NCI-H510A (cell line): Measurements from ENCODE around the gene PRMT2.

Source experiments
- DNase-seq: peaks from one replicate; lab custom pipeline; 2025; lab: John Stamatoyannopoulos, UW

PRMT2 gene

DNA sequence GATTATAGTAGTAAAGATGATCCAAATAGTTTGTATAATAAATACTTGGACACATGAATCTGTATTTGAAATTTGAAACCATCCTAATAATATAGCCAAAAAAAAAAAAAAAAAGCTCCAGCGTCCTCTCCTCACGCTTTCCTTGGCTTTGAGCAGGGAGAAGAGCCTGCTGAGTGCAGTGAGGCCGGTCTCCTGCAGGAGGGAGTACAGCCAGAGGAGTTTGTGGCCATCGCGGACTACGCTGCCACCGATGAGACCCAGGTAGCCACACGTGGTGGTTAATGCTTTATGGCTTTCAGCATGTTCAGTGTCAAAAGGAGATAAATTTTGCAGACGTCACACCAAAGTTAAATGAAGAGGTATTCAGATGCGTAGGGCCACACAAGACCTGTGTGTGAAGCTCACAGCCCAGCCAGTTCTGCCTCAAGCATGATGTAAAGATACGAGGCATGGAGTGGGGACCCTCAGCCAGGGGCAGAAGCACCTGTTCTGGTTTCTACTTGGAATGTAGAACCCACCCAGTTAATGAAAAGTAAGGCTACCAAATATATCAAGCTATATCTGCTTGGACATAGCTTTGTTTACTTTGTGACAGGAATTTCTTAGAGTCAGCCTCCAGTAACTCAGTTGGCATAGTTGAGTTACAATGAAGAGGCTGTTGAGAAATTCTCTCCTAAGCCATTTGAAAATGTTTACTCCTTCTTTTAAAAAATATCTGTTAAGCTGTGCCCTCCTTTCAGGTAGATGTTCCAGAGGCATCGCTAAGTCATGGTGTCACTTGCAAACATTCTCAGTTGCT, 8.1 kb downstream of the PRMT2 start:
- no peak for DNase-seq

DNA sequence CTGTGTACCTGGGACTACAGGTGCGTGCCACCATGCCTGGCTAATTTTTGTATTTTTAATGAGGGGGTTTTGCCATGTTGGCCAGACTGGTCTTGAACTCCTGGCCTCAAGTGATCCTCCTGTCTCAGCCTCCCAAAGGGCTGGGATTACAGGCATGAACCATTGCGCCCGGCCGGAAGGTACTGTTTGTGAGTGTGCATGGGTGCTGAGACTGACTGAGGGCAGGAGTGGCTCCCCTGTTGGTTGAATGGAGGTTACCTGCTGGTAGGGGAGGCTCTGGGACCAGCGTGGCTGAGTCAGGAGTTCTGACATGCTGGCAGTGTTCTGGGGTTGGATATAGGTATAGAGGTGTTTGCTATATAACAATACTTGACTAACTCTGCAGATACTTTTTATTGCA, 10.4 kb downstream of the PRMT2 start:
- DNase-seq: no peak

DNA sequence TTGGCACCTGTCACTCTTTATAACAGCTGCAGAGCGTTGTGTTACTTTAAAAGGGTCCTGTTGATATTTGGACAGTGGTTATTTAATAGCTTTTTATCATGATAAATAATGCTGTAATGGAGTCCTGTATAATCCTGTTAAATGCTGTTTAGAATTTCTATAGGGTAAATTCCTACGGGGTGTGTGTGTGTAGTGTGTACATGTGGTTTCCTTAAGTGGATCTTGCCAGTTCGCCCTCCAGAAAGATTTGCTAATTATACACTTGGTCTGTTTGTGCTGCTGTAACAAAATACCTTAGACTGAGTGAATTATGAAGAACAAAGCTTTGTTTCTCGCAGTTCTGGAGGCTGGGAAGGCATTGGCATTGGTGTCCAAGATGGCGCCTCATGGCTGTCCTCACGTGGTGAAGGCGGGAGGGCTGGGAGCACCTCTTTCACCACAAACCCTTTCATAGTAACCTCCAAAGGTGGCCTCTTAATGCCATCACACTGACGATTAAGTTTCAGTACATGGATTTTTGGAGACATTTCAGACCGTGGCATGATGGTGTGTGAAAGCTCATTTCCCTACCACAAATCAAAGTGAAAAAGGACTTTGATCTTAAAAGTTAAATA, 11.2 kb downstream of the PRMT2 start:
- no peak for DNase-seq

DNA sequence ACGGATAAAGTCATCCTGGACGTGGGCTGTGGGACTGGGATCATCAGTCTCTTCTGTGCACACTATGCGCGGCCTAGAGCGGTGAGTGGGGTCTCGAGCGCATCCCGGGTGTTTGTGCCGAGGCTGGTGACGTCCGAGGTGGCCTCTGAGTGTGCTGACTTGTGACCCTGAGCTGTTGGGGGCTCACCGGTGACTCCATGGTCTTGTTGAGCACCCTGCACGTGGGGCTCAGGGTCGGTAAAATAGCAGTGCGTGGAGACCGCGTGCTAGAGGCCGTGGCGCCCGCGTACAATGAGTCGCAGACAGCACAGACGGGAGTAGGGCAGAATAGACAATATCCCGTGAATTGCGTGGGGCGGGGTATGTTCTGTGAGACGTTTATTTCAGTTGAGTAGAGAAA, 13.1 kb downstream of the PRMT2 start:
- DNase-seq: no peak

DNA sequence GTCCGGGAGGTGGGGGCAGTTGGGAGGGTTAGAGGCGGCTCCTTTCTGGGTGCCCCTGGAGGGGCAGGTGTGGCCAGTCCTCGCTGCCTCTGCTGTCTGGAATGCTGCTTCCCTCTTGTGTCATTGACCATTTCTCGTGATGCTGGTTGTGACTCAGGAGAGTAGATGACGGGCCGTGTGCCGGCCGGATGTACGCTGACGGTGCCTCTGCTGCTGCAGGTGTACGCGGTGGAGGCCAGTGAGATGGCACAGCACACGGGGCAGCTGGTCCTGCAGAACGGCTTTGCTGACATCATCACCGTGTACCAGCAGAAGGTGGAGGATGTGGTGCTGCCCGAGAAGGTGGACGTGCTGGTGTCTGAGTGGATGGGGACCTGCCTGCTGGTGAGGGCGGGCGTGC, 13.9 kb downstream of the PRMT2 start:
- no peak for DNase-seq

DNA sequence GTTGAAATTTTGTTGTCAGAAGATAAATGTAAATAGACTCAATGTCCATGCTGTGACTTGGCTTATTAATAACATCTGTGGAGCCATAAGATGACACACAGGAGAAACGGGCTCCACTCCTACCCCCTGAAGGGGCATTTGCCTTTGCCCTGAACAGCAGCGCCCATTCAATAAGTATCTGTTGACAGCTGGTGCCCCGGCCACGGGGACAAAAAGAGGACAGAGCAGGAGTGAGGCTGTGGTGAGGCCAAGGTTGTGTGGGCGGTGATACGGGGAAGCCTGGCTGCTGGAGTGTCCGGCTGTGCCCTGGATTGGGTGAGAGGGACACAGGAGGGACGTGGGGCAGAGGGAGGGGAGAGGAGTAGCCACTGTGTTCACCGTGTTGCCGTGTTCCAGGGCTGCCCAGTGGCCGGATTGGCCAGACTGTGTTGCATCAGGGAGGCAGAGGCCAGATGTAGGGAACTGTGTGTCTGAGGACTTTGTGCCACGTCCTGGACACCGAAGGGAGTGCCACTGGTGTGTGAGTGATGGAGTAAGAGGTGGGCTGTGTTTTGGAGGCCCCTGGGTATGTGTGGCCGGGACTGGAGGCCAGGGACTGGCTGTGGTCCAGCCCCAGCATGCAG, 15.1 kb downstream of the PRMT2 start:
- DNase-seq: no peak

DNA sequence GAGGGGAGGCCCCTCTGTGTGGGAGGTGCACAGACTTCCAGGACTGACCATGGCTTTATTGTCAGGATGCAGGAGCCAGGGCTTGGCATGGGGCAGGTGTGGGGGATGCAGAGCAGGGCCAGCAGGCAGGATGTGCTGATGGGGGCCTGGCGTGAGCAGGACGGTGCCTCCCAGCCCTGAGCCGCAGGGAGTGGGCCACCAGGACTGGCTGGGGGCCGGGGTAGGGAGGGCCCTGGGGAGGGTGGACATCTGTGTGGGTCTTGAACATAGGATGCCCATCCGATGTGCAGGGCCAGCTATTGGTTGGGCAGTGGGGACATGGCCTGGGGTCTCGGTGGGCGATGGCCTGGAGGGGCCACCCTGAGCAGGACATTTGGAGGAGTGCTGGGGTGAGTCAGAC, 15.6 kb downstream of the PRMT2 start:
- DNase-seq: no peak

DNA sequence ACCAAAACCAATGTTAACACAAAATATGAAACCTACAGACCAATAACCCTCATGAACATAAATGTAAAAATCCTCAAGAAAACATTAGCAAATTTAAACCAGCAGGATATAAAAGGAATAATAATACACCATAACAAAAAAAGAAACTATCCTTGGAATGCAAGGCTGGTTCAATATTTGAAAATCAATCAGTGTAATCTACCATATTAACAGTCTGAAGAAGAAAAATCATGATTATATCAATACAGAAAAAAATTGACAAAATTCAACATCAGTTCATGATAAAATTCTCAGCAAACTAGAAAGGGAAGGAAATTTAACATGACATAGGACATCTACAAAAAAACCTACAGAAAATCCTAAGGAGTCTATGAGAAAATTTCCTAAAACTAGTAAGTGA, 19.8 kb downstream of the PRMT2 start:
- no peak for DNase-seq

DNA sequence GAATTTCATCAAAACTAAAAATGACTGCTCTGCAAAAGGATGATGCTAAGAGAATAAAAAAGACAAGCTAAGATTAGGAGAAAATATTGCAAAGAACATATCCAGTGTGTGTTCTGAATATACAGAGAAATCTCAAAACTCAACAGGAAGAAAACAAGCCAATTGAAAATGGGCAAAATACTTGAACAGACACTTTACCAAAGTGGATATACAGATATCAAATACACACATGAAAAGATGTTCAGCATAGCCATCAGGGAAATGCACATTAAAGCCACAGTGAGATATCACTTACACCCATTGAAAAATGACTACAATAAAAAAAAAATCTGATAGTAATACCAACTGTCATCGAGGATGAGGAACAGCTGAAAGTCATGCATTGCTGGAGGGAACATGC, 21.3 kb downstream of the PRMT2 start:
- no peak for DNase-seq

DNA sequence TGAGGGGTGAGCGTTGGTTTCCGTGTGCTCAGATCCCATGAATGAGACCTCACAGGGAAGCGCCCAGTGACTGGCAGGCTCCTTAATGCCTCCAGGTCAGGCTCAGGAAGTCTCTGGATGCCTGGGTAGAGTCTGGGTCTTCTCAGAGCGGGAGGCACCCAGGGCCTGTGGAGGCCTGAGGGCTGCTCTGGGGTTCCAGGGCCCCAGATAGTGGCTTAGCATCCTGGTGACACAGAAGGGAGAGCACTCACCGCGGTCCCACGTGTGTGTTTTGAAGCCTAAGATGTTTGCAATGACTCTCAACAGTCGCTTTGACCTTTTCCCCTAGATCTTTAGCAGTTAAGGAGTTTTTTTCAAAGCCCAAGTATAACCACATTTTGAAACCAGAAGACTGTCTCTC, 25.0 kb downstream of the PRMT2 start:
- DNase-seq: no peak

DNA sequence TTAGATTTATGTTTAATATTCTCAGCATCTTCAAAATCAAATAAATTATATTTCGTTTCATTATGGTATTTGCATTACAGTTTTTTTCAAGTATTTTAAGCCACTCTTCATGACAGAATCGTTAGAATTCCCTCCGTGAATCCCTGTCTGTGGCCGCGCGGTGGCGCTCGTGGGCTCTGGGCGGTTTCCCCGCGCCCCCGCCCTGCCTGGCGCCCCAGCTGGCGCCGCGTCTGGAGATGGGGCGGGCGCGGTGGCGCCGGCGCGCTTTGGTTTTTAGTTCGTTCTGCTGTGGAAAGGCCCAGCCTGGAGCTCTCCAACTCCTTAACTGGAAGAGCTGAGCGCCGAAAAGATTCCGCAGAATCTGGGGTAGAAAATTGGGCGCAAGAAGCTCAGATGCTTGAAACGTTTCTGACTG, 25.7 kb downstream of the PRMT2 start:
- no peak for DNase-seq

DNA sequence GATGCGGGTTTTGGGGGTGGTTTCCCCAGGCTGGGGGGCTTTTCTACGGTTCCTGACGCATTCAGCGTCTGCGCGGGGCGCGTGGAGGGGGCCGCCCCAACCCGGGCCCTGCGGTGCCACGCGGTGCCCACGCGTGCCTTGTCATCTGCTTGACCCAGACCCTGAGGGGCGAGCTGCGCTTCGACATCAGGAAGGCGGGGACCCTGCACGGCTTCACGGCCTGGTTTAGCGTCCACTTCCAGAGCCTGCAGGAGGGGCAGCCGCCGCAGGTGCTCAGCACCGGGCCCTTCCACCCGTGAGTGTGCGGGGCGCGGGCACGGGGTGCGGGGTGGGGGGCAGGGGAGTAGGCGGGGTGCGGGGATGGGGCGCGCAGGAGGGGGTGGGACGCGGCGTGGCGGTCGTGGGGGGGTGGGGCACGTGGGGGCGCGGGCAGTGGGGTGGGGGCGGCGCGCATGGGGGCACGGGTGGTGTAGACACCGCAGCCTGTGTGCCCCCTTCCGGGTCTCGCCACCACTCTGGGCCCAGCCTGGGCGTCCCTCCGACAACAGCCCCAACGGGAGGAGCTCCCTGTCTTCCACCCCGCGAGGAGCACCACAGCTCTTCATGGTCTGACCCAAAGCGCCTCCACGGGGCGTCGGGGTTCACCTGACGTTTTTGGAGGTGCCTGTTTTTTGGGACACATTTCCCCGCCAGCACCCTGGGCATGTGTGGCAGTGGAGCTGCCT, 26.3 kb downstream of the PRMT2 start:
- DNase-seq: no peak

DNA sequence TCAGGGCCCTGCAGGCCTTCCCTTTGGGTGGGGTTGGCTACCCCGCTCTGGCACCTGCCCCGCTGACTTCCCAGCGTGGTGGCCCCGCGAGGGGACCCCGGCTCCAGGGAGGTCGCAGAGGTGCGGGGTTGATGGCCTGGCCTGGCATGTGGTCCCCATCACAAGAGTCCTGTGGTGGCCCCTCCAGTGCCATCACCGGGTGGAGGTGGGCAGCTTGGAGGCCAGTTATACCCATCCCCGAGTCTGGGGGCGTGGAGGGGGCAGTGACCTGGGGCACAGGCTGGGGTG, 26.8 kb downstream of the PRMT2 start:
- no peak for DNase-seq

DNA sequence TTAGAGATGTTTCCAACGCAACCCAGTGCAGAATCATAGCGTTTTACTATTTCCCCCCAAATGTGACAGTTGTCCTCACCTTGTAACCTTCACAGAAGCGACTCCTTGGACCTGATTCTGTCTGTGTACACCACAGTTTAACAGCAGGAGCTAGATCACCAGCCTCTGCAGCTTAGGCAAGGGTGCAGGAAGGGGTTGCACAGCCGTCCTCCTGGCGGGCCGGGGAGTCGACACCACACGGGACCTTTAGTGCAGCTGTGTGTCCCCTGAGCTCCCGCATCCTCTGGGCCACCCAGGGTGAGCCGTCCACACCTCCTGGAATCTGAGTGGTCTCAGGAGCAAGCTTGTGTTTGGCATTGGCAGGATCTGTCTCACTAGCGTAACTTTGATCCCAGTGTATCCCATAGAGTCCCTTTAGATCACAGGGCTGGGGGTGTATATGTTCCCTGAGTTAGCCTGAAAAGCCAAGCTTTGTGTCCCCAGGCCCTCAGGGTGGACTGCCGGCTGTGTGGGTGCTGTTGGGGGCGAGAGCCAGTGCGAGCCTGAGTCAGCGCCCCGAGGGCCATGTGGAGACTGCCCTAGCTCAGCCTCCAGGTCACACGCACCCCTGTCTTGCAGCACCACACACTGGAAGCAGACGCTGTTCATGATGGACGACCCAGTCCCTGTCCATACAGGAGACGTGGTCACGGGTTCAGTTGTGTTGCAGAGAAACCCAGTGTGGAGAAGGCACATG, 27.5 kb downstream of the PRMT2 start:
- DNase-seq: no peak

DNA sequence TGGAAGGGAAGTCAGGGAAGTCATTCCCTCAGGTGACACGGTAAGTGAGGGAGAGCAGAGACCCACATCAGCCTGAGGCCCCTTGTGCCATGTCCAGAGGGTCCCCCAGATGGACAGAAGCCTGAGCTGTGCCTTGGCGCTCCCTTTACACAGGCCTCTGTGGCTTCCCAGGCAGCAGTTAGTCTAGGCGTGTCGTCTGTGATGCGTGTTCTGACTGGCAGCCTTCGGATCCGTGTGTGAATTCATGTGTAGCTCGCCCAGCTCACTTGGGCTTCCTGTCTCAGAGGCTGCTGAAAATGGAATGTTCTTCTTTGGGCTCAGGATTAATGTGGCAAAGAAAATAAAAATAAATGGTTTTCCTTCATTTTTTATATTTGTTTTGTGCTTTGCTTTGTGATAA, 28.3 kb downstream of the PRMT2 start:
- DNase-seq: no peak

DNA sequence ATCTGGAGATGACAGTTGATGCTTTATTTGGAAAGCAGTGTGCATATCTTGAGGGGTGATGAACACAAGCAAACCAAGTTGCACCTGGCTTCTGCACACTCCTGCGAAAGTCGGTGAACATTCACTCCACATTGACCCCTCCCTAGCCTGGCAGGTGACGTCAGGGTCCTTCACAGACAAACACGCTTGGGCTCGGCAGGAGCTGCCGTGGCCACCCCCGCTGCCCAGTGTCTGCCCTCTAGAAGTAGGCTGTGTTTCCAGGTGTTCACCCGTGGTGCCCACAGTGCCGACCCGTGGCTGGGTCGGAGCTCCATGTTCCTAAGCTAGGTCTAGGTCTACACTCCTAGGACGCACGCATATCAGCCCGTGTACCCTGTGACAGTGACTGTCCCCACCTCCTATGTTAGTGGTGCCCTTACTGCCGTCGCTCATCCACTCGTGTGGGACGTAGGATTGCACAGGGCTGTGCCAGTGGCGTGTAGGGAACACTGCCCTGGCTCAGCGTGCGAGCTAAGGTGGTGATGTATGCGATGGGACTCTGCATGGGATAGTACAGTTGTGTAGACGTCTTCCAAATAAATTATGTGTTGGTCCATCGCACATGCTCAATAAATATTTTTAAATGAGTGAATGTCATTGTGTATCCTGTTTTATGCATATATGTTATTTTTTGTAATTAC, 29.0 kb downstream of the PRMT2 start:
- peak; percentile 48 for DNase-seq

DNA sequence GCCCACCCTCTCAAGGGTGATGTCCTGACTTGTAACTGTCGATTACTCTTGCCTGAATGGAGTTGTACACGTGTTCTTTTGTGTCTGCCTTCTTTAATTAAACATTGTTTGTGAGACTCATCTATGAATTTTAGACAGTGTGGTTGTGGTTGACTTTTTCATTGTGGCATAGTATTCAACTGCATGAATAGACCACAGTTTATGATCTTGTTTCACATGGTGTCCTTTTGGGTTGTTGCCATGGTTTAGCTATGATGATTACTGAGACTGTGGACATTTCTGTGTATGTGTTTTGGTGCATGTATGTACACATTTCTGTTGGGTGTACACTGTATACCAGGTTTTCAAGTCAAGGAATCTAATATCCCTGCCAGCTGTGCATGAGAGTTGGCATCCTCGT, 30.1 kb downstream of the PRMT2 start:
- DNase-seq: no peak

DNA sequence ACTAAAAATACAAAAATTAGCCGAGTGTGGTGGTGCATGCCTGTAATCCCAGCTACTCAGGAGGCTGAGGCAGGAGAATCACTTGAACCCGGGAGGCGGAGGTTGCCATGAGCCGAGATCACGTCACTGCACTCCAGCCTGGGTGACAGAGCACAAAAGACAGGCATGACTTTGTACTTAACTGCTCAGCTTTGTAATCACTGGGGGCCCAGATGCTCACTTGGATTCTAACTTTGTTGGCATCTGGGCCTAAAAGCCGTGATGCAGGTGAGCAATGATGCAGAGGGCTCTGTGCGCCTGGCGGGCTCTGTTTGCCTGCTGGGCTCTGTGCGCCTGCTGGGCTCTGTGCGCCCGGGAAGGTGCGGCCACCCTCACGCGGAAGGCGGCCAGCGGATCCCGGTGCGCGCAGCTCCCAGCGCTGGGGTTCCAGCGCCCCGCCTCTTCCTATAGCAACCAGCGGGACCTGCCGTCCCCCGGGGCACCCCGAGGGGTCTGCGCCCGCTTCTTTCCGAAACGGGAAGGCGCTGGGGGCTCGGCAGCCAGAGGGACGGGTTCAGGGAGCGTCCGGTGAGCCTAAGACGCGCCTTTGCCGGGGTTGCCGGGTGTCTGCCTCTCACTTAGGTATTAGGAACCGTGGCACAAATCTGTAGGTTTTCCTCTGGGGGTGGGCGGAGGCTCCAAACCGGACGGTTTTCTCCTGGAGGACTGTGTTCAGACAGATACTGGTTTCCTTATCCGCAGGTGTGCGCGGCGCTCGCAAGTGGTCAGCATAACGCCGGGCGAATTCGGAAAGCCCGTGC, 31.7 kb downstream of the PRMT2 start:
- DNase-seq: peak; percentile 12

DNA sequence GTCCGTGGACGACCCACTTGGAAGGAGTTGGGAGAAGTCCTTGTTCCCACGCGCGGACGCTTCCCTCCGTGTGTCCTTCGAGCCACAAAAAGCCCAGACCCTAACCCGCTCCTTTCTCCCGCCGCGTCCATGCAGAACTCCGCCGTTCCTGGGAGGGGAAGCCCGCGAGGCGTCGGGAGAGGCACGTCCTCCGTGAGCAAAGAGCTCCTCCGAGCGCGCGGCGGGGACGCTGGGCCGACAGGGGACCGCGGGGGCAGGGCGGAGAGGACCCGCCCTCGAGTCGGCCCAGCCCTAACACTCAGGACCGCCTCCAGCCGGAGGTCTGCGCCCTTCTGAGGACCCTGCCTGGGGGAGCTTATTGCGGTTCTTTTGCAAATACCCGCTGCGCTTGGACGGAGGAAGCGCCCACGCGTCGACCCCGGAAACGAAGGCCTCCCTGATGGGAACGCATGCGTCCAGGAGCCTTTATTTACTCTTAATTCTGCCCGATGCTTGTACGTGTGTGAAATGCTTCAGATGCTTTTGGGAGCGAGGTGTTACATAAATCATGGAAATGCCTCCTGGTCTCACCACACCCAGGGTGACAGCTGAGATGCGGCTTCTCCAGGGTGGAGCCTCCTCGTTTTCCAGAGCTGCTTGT, 32.4 kb downstream of the PRMT2 start:
- peak; percentile 30 for DNase-seq

DNA sequence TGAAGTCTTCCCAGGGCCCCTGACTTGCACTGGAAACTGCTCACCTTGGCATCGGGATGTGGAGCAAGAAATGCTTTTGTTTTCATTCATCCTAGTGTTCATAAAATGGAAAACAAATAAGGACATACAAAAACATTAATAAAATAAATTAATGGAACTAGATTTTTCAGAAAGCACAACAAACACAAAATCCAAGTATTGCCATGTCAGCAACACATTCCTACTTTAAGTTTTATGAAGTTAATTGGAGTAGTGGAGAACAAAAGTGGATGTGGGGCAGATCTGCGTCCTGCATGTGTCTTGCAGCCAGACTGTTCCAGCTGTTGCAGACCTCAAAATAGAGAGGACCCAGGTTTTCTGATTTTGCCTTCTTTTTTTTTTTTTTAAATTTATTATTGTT, 32.9 kb downstream of the PRMT2 start:
- DNase-seq: no peak
